Left colon (tissue), 2 donors: ENCODE data around the gene SLC39A11. TPM values are rescaled to one million over a fixed set of nuclear protein-coding genes. Genes with fewer than 3 reads are reported as not detected.

Experiments used
- ATAC-seq: fragments of 200-7000 bp; cut with Tn5 transposase; one replicate; pipeline ENCODE4 v1.9.1; 2020; ENCODE audit warnings: mild to moderate bottlenecking, moderate library complexity
- DNase-seq, 2 donors: peaks; one replicate each; pipeline ENCODE4 v3.0.0-alpha.2; 2020
- intact Hi-C, 2 donors: fragments of 100-400 bp; cut with DNase I in 1 of 2; cut with micrococcal nuclease in 1 of 2; formaldehyde crosslinking; loops; one replicate each; pipeline versions ENCODE4 v1.11.2 to v1.14.0; 2022; cut with DNase I, micrococcal nuclease
- total RNA-seq, 2 donors: library from RNA; stranded (reverse); fragmentation: NEBNext Ultra II Directional; extraction: Animal tissue kit (Norgen Biotek cat#: 25700); gene quantifications; one replicate each; pipeline ENCODE4 v1.2.1, GENCODE V29; 2021
- donor health status: DM: no; HTN: no; CAD: no.
- donor health status: DM: yes; HTN: yes; CAD: no.

SLC39A11 gene
- total RNA-seq, 2 donors from 2014 or later: 67.4 to 89.8 TPM

- intact Hi-C loops: no loop called here
- no peak for ATAC-seq
- no peak for DNase-seq
Measured at GRCh38 chr17:72619976-72620650, 472.4 kb downstream of the SLC39A11 start.

GRCh38 chr17:72618001-72618509, 474.4 kb downstream of the SLC39A11 start:
- ATAC-seq (peak; percentile 77), DNase-seq (peak; percentile 94 to 97)
- intact Hi-C loops: no loop called here

GRCh38 chr17:72617557-72617956, 474.9 kb downstream of the SLC39A11 start:
- intact Hi-C loops: no loop called here
- ATAC-seq (no peak), DNase-seq (no peak)

- DNase-seq (no peak), ATAC-seq (no peak)
- intact Hi-C loops: no loop called here
Measured at GRCh38 chr17:72616447-72616846, 476.0 kb downstream of the SLC39A11 start.

- DNase-seq (no peak), ATAC-seq (no peak)
- intact Hi-C loops: no loop called here
Measured at GRCh38 chr17:72615627-72615991, 476.9 kb downstream of the SLC39A11 start.

GRCh38 chr17:72614871-72615626, 477.4 kb downstream of the SLC39A11 start:
- ATAC-seq (peak; percentile 55), DNase-seq (peak; percentile 70 to 79)
- intact Hi-C loops: no loop called here

GRCh38 chr17:72614476-72614870, 478.0 kb downstream of the SLC39A11 start:
- intact Hi-C loops: no loop called here
- DNase-seq: no peak
- peak; percentile 57 for ATAC-seq

- ATAC-seq (no peak), DNase-seq (no peak)
- intact Hi-C loops: no loop called here
Measured at GRCh38 chr17:72613806-72614292, 478.6 kb downstream of the SLC39A11 start.

GRCh38 chr17:72613396-72613795, 479.1 kb downstream of the SLC39A11 start:
- DNase-seq: no peak
- intact Hi-C loops: no loop called here

GRCh38 chr17:72611172-72611571, 481.3 kb downstream of the SLC39A11 start:
- no peak for DNase-seq
- intact Hi-C loops: no loop called here

More at GRCh38 chr17:72613396-72613795, 479.1 kb downstream of the SLC39A11 start:
- no peak for ATAC-seq

GRCh38 chr17:72609501-72609900, 483.0 kb downstream of the SLC39A11 start:
- peak; percentile 76 for ATAC-seq
- peak in 1 of 2 donors; percentile 60 for DNase-seq
- intact Hi-C loops: no loop called here

More at GRCh38 chr17:72611172-72611571, 481.3 kb downstream of the SLC39A11 start:
- ATAC-seq: no peak

- DNase-seq: no peak
- no peak for ATAC-seq
- intact Hi-C loops: no loop called here
Measured at GRCh38 chr17:72608436-72608835, 484.1 kb downstream of the SLC39A11 start.

- intact Hi-C loops: no loop called here
- DNase-seq (no peak), ATAC-seq (no peak)
Measured at GRCh38 chr17:72606656-72607055, 485.8 kb downstream of the SLC39A11 start.

GRCh38 chr17:72605543-72605942, 486.9 kb downstream of the SLC39A11 start:
- DNase-seq: no peak
- no peak for ATAC-seq
- intact Hi-C loops: no loop called here

- peak; percentile 10 for ATAC-seq
Measured at GRCh38 chr17:72604518-72604917, 488.0 kb downstream of the SLC39A11 start.

GRCh38 chr17:72603420-72604242, 488.9 kb downstream of the SLC39A11 start:
- ATAC-seq: no peak
- intact Hi-C loops: no loop called here

More at GRCh38 chr17:72604518-72604917, 488.0 kb downstream of the SLC39A11 start:
- intact Hi-C loops: no loop called here
- DNase-seq: no peak

GRCh38 chr17:72602517-72603419, 489.7 kb downstream of the SLC39A11 start:
- intact Hi-C loops: no loop called here
- DNase-seq: peak; percentile 54 to 88
- peak; percentile 91 for ATAC-seq

More at GRCh38 chr17:72603420-72604242, 488.9 kb downstream of the SLC39A11 start:
- no peak for DNase-seq

GRCh38 chr17:72600934-72601333, 491.6 kb downstream of the SLC39A11 start:
- no peak for ATAC-seq
- intact Hi-C loops: no loop called here
- DNase-seq: no peak
